Bone marrow (tissue), 2 donors: ENCODE measurements around the gene SRGAP2B.
"Not testable (repeated sequence)": the region's sequence is repeated elsewhere in the genome, so short reads cannot be mapped to it uniquely, and the experiment has no call there.

Experiments
- DNase-seq, 2 donors: peaks; one replicate each; lab custom pipeline; 2025; lab: John Stamatoyannopoulos, UW

The SRGAP2B gene

DNA sequence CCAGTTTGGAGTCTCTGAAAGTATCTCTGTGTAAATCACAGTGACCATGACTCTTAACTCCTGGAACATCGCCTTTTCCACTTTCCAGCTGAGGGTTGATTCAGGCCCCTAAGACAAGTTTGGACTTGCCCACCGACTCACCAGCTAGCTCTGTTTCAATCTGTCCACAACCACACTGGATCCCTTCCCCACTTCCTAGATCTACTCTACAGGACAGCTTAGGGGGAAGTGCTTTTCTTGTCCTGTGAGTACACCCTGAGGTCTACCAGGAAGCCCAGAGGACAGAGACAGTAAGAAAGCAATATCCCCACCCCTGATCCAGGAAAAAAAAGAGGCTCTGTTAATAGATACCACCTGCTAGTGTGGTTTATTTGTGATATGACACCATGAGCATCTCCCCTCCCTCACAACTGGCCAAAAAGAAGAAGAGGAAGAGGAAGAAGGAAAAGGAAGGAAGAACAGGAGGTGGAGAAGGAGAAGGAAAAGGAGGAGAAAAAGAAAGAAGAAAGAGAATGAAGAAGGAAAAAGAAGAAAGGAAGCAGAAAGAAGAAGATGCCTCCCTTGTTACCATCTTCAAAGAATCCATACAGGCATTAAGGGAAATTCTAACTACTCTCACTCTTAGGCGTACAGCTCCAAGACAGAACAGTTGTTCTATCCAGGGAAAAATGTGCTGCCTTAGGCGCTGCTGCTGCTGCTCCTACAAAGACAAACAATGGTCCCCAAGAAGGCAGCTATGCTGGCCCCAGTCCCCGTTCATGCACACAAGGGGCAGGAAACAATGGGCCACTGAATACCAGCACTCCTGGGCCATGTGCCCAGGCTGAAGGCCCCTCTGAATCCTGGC, 96.8 kb downstream of the SRGAP2B start:
- DNase-seq, result not testable (repeated sequence)

DNA sequence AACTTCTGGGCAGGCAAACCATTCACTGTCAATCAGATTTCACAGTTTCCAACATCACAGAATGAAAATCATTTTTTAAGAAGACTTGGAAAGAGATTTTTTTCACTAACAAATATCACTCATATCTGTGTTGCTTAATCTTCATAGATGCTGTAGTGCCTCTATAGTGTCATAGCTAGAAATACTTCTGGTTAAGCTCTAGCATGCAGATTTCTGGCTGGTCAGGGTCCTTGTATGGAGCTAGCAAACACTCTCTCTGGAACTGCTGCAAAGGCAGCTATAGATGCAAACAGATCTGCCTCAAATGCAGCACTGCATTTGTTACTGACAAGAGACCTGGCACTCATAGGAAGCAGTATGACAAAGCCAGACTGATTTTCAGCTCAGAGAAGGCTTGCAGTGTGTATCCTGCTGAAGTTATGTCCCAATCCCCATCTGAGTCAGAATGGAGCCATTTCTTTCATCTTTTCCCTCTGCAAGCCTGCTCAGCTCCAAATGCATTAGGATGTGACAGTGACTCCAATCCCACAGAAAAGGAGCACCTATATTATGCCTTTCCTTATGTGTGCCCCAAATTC, 99.2 kb downstream of the SRGAP2B start:
- not testable (repeated sequence) for DNase-seq

DNA sequence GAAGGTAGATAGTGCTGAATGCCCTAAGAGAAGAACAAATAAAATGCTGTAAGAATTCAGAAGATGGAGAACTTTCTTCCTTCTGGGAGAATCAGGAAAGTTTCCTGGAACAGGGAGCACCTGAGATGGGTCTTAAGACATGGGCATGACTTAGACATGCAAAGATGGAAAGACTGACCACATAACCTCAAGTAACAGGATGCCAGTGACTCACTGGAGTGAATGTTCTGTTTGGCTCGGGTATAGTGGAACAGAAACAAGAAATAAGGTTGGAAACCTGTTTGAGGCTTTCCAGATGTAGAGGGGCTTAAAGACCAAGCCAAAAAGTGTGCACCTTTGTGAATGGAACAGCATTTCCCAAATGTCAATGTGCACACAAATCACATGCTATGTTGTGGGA, 102.2 kb downstream of the SRGAP2B start:
- not testable (repeated sequence) for DNase-seq

DNA sequence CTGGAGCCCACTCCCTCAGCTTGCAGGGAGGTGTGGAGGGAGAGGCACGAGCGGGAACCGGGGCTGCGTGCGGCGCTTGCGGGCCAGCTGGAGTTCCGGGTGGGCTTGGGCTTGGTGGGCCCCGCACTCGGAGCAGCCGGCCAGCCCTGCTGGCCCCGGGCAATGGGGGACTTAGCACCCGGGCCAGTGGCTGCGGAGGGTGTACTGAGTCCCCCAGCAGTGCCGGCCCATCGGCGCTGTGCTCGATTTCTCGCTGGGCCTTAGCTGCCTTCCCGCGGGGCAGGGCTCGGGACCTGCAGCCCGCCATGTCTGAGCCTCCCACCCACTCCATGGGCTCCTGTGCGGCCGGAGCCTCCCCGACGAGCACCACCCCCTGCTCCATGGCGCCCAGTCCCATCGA, 104.5 kb downstream of the SRGAP2B start:
- DNase-seq, result not testable (repeated sequence)

DNA sequence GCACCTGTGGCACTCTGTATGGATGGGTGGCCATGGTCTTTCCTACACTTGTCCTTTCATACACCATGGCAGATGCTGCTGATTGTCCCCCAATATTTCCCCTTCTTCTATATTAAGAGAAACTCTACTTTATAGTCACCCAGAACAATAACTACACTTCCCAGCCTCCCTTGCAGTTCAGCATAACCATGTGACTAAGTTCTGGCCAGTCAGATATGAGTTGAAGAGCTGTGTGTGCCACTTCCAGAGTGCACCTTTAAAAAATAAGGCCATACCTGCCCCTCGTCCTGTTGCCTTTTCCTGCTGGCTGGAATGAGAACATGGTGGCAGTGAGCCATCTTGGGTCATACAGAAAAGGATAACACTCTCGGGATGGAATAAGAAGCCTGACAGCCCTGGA, 108.0 kb downstream of the SRGAP2B start:
- DNase-seq, result not testable (repeated sequence)

DNA sequence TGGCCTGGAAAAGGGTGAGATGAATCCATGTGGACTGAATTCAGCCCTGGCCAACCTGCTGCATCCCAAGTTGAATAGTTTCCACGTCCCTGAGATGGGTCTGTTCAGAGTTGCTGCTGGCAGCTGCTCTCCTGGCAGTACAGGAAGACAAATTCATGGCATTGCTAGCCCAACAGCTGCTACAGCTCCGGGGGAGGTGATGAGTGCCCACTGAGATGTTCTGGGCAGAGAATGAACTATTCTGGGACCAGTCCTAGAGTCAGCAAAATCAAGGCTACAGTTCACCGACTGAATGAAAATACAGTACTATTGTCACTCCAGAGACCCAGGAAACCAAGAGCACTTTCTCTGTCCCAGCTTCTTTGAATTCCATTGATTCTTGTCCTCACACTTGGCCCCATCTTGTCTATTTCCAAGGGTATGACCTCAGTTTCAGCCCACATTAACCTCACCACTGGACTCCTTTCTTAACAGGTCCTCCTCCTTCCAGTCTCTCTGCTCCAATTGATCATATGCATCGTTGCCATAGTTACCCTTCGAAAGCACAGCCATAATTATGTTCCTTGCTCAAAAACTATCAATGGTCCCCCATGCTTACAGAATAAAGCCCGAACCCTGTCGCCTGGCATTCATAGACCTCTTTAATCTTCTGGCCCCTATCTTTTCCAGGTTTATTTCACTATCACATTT, 108.8 kb downstream of the SRGAP2B start:
- not testable (repeated sequence) for DNase-seq

DNA sequence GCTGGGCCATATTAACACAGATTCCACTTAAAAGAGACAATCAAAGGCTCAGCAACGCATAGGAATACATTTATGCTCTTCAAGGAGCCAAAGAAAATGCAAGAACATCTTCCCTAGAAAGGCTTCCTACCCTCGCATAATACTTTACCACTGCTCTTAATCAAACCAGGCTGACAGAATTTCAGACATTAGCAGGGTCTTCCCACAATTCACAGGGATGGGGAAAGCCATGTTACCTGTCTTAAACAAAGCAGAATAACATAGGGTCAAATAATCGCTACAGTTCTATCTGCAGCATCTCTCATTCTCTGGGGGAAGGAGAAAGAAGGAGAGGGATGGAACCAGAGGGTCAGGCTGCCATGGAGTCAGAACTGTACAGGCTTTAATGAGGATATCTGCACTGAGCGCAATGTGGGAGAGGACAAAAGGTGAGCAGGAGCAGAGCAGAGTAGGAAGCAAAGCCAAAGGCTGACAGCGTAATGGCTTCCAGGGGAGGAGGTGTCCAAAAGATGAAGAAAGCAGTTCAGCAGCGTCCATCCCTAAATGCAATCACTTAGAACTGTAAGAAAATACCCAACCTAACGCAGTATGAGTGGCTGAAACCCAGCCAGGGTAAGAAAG, 109.5 kb downstream of the SRGAP2B start:
- DNase-seq, result not testable (repeated sequence)

DNA sequence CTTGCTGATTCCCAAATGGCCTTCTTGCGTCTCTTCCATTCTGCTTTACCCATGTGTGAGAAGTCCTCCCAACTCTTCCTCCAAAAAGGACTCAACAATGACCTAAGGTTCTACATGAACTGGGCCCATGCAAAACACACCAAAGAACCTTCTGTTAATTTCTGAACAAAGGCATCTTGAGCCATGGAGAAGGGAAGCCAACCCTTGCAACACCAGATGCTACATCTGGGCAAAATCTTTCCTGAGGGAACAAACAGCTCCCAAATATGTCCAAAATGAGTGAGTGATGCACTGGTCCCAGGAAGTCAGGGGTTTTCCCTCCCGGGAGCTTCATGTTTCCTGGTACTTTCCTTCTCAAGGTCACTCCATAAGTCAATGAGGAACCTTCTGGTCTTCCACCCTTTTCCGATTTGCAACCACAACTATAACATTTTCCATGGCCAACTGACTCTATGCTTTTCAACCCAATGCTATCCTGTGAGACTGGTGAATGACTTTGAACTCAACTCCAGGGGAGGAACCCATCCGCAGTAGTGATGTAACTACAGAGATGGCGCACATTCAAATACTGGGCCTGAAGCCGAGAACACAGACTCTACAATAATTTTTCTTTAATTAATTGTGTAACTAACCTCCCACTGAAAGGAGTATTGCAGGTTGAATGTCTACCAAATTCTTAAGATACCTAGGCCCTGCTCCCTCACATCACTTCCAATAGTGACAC, 112.2 kb downstream of the SRGAP2B start:
- DNase-seq, result not testable (repeated sequence)

DNA sequence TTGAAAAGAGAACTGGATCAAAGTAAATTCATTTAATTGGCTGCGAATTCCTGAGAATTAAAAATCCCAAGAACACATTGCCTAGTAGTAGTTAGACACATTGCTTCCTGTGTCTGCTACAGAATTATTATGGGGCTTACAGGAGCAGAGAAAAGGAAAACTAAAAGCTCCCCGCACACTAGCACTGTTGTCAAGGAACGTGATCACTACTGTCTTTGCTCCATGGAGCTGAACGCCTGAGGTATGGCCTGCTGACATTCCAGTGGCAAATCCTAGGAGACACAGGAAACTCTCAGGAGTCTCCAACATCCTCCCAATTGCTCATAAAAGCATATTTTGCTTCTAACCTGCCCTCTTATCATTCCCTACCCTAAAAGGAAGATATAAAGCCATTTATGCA, 114.0 kb downstream of the SRGAP2B start:
- not testable (repeated sequence) for DNase-seq

DNA sequence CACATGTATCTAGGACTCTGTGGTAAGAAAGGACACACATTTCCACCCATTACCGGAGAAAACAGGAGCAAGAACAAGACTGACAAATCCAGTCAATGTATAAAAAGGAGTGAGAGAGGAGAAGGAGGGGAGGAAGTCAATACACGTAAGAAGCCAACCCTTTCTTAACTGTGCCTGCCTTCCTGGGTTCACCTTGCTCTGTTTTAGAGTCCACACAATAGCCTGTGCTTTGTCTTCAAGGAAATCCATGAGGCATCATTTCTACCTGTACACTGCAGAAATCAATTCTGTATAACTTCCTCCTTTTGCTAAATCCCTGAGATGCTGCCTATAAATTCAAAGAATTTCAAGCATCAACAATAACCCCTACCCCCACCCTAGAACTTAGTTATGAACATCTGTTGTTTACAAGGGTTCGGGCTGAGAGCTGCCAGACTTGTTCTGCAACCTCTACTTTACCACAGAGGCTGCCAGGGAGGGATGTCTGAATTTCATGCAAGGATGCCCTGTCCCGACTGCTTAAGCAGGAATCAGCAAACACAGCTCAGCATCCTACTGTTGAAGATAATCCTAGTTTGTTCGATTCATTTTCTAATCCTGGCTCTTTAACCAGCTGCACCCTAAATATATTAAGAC, 115.0 kb downstream of the SRGAP2B start:
- not testable (repeated sequence) for DNase-seq

DNA sequence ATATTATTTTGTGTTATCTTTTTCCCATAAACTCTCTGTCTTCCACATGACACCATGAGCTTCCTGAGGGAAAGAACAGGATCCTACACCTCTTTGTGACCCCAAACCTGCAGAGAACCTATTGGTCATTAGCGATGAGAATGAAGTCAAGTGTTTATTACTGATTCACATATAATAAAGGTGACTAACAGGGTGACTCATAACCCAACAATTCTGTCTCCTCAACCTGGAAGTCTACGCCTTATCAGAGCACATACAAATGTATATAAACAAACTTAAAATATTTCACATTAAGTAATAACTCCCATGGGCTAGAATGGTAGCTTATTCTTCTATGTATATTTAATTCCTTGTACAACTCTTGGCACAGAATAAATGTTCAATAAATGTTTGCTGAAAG, 117.3 kb downstream of the SRGAP2B start:
- not testable (repeated sequence) for DNase-seq

DNA sequence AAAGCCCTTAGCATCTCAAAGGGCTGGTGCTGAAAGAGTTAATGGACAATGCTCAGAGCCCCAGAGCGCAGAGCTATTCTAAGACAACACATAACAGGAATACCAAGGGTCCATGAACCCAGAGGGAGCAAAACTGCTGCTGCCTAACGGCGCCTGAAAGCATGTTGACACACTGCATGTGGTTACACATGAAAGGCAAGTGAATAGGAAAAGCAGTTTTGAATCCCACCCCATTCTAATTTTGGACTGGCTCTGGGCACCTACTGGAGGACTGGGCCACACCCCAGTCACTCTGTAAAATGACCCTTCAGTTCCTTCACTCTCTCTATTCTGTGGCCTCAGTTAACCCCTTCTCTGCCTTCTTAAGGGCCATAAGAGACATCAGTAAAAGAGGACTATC, 123.2 kb downstream of the SRGAP2B start:
- DNase-seq, result not testable (repeated sequence)

DNA sequence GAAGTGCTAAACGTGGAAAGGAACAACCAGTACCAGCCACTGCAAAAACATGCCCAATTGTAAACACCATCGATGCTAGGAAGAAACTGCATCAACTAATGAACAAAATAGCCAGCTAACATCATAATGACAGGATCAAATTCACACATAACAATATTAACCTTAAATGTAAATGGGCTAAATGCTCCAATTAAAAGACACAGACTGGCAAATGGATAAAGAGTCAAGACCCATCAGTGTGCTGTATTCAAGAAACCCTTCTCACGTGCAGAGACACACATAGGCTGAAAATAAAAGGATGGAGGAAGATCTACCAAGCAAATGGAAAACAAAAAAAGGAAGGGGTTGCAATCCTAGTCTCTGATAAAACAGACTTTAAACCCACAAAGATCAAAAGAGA, 128.6 kb downstream of the SRGAP2B start:
- DNase-seq, result not testable (repeated sequence)

DNA sequence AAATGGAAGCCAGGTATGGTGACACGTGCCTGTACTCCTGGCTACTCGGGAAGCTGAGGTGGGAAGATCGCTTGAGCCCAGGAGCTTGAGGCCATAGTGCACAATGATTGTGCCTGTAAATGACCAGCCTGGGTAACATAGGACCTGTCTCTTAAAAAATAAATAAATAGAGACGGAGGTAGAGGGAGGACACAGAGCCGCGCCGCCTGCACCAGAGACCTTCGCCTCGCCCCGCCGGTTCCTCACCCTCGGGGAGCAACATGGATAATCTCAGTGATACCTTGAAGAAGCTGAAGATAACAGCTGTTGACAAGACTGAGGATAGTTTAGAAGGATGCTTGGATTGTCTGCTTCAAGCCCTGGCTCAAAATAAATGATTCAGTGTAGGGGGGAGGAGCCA, 130.4 kb downstream of the SRGAP2B start:
- DNase-seq, result not testable (repeated sequence)

DNA sequence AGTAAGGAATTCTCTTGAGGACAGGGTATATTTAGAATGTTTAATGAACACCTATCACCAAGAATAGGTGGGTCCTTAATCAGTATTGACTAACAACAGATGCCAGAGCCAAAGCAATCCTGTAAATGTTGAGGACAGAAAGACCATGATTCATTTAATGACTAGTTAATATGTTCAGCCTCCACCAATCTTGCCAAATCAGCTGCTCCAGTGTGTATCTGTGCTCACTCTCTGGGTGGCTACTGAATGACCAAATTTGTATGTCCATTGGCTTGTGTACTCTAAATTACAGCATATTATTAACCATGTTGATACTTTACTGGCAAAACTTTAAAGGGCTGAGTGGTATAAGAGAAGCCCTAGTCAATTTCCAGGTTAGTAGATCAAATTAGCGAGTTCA, 130.9 kb downstream of the SRGAP2B start:
- not testable (repeated sequence) for DNase-seq

DNA sequence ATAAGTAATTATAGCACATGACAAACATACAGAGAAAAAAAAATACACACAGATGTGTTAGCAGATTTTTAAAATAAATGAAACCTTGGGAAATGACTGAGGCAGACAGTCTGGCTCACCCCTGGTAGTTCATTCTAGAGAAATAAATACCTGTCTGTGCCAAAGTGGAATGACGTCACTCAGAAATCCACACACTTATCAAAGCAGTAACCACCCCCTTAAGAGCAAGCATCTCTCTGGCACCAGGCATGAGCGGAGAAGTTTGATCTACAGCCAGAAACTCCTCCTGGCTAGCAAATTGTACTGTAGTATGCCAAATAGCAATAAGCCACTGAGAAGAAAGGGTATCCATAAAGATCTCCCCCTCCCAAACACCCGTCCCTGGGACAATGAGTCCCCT, 131.6 kb downstream of the SRGAP2B start:
- not testable (repeated sequence) for DNase-seq

DNA sequence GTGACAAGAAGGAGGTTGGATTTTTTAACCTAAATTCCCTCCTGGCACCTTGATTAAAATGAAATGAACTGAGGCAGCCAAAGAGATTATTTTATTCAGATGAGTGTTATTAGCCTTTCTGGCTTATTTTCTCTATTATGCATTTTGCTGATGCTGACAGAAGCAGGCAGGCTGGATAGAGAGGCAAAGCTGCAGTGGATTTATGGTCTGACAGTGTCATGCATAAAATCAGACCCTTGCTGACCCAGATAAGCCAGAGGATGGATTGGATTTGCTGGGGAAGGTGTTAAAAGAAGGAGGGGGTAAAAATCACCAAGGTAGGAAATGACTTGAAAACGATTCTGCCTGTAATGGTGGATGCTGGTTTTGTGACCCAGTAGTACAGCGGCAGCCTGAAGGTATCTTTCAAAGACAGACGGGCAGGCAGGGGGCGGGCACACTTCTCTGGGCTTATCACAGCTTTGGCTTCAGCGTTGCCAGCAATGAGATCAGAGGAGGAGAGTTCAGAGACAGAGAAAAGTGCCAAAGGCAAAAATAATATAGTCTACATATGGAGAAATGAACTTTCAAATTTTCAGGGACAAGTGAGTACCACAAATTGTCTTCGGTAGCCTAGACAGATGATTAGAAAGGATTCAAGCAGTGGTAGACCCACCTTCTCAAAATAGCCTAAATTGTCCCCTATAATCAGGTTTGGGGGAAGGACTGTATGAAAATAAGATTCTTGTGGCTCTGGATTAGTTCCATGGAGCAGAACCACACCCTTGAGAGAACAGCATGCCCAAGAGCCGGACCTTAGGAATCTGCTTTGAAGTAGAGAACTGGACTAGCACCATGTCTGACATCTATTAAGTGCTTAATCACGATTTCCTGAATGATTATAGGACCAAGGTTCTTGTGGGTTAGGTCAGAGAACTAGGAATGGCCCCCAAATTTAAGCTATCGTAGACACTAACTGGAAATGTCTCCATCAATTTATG, 133.2 kb downstream of the SRGAP2B start:
- not testable (repeated sequence) for DNase-seq

DNA sequence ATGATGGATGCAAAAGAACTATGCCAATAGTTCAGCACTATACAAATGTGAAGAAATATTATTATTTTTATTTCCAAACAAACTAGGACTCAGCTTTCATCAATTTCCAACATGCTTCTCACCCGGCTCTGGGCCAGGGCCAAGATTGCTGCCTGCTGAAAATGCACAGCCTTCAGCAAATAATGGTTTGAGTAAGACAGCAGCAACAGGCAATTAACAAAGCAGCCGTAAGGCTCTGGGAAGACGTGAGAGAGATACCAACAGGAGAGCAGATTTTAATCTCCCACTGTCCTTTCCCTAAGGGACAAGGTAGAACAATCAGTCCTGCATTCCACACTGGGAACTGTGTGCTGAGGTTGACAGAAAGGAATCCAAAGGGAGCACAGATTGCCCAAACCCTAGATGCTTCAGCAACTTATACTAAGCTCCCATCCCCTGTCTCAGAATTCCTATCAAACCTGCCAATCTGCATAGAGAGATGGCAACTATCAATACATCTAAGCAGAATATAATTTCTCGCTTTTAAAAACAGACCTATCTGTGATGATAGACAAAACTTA, 134.1 kb downstream of the SRGAP2B start:
- not testable (repeated sequence) for DNase-seq

DNA sequence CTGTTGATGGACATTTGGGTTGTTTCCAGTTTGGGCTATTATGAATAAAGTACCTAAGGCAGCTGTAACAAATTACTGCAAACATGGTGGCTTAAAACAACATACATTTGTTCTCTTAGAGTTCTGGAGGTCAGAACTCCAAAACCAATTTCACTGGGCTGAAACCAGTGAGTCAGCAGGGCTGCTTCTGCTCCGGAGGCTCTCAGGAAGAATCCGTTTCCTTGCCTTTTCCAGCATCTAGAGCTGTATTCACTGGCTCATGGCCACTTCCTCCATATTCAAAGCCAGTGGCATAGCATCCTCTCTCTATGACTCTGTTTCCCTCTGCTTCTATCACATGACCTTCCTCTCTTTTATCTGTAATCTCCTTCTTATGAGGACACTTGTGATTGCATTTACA, 146.7 kb downstream of the SRGAP2B start:
- not testable (repeated sequence) for DNase-seq

DNA sequence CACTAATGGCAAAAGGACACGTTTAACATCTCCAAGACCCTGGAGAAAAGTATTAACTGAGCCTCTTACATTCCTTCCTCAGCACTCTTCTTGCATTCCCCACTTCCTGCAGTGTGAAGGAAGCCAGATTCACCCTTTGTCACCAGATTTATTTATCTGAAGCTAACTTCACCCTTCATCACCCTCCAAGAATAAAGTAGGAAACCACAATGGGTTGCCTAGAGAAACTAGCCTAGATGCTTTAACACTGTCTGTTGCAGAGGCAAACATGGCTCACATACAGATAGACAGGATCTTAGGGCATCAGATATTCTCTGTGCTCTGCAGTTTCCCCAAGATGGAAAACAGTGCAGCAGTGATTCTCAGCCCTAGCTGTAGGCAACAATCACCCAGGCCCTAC, 147.6 kb downstream of the SRGAP2B start:
- not testable (repeated sequence) for DNase-seq
